GDM1 (cell line): Measurements from ENCODE around the gene EFCAB8.

Experiments
- DNase-seq: peaks from one replicate; lab custom pipeline; 2025; lab: John Stamatoyannopoulos, UW

The EFCAB8 gene

GRCh38 chr20:32987044-32987825 lies 128.5 kb downstream of the EFCAB8 start:
- DNase-seq: no peak

GRCh38 chr20:32988008-32988407 lies 129.3 kb downstream of the EFCAB8 start:
- no peak for DNase-seq

DNA sequence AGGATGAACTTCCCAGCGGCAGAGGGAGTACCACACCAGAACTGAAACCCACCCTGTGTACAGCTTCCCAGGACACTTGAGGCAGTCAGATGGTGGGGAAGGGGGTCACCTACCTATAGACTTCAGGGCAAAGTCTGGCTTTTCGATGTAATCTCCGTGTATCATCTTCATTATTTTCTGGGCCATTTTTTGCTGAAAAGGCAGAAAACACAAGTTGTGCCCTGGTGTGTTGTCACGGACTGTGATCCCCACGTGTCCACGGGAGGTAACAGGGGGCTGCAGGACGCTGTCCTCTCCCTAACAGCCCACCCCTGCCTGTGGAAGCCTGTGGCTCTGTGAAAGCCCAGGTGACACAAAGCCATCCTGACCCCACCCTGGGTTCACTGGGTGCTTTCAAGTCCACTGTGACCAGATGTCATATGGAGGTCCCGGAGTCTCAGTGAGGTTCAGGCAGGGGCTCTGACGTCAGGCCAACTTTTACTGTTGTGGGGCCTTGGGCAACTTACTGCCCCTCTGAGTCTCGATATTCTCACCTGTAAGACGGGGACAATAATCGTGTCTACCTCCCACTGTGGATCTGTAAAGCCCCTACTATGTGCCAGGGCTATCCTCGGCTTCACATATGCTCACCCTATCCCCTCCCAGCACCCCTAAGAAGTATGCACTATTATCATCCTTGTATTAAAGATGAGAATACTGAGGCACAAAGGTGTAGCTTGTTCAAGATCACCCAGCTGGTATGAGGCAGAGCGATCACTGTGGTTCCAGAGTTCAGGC lies 131.0 kb downstream of the EFCAB8 start:
- DNase-seq: no peak

DNA sequence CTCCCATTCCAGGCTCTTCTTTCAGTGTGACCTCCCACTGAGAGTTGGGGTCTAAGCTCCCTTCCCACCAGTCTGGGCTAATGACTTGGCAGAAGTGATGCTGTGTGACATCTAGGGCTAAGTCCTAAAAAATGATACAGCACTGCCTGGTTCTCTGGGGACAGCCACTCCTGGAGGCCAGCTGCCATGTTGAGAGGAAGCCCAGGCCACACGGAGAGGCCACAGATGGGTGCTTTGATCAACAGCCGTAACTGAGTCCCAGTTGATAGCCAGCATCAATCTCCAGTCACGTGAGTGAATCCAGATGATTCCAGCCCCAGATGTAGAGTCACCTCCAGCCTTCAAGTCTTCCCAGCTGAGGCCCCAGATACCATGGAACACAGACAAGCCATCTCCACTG lies 131.7 kb downstream of the EFCAB8 start:
- DNase-seq: no peak

- DNase-seq: no peak
Observed at GRCh38 chr20:32991383-32991782, 132.7 kb downstream of the EFCAB8 start.

GRCh38 chr20:32991792-32992641 lies 133.3 kb downstream of the EFCAB8 start:
- no peak for DNase-seq

GRCh38 chr20:32993496-32994050 lies 134.8 kb downstream of the EFCAB8 start:
- DNase-seq: no peak

GRCh38 chr20:32995802-32996201 lies 137.1 kb downstream of the EFCAB8 start:
- no peak for DNase-seq

GRCh38 chr20:32997431-32997830 lies 138.7 kb downstream of the EFCAB8 start:
- DNase-seq: no peak

DNA sequence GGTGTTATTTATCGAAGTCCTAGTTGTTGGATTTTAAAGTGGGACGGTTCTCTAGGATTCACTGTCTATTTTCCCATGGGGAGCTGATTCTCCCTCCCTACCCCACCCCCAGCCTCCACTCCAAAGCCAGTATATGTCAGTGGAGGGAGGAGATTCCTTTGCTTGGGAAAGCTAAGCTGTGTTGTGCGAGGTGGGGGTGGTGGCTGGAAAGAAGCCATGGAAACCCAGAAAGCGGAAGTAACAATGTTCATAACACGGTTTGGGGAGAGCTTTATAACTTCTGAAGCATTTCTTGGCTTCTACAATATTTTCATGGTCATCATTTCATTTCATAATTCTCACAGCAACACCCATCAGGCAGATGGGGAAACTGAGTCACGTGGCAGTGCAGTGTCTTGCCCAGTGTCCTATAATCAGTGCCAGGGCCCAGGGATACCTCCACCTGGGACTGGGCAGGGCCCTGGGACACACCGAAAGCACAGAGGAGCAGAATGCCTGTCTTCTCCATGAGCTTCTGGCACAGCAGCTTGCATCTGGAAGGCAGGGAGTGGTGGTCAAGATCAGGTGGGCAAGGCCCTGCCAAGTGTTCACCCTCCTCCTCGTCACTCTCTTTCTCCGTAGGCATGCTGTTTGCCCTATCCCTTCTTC lies 141.0 kb downstream of the EFCAB8 start:
- DNase-seq: no peak

DNA sequence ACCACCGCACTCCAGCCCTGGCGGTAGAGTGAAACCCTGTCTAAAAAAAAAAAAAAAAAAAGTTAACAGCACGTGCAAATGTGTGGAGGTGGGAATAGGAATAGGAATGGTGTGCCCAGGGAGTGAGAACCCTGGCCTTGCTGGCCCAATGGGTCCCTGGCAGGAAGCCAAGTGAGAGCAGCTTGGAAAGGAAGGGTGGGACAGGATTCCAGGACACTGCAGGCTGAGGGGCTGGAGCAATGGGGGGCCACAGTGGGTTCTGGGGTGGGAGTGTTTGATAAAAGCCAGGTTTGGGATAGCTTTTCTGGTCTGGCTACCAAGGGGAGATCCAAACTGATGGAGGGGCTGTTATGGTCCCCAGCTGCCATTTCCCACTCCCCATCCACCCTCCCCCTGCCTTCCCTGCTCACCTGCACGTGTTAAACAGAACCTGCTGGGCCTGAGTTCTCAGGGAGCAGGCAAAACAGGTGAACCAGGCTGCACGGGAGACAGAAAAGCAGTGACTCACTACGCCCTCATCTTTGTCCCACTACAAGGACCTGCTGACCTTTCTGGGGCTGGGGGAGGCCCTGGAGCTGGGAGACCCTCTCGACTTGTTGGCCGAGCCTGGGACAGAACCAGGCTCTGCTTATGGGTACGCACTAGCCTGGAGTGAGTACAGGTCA lies 142.2 kb downstream of the EFCAB8 start:
- no peak for DNase-seq

- no peak for DNase-seq
Observed at GRCh38 chr20:33002087-33002808, 143.5 kb downstream of the EFCAB8 start.

- no peak for DNase-seq
Observed at GRCh38 chr20:33004141-33004751, 145.5 kb downstream of the EFCAB8 start, which contains the start of gene SUN5. TSS of gene SUN5 (minus strand) at chr20:33004433. CDS start at chr20:33004340, 93 bp downstream.

GRCh38 chr20:33005132-33005566 lies 146.4 kb downstream of the EFCAB8 start:
- no peak for DNase-seq

GRCh38 chr20:33005908-33006775 lies 147.4 kb downstream of the EFCAB8 start:
- no peak for DNase-seq

GRCh38 chr20:33006776-33007375 lies 148.2 kb downstream of the EFCAB8 start:
- DNase-seq: no peak

DNA sequence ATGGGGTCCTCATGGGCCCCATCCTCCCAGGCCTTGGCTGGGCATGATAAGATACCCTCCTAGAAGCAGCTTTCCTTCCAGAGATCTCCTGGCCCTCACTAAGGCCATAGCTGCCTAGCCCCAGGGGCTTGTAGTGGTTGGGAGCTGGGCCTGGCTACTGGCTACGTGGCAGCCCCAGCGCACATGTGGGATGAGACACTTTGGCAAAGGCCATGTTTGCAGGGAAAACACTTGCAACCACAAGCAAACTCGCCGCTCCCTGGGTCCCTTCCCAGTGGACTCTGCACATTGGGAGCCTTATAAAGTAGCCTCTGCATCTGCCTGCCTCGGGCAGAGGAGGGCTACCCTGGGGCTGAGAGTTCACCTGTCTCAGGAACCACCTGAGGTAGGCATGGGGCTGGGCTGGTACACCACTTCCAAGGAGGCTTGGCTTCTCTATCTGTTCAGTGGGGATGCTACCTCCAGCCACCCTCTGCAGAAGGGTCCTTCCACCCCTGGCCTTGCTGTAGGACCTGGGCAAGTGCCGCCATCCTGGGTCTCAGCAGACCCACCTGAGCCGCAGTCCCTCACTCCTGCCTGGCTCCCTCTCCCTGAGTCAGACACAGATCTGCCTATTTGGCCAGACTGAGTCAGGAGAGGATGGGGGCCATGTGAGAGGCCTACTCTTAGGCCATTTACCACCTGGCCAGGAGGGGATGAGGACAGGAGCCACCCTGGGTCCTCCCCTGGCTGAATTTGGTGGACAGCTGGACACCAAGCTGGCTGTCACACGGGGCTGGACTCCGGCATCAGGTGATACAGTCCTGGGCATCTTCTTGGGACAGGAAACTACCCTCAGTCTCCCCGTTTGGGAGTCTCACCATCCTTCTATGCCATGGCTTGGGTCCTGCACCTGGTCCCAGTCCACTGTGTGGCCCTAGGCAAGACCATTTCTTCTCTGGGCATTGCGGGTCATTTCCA lies 148.9 kb downstream of the EFCAB8 start, which contains the start of gene BPIFB2:
Gene BPIFB2 (plus strand): TSS at position 329 of the 960 bp plus-strand sequence. CDS start 871 bp downstream, outside the sequence.
- no peak for DNase-seq
